K562 (cell line): ENCODE measurements around the gene CLDN7. TPM values are rescaled to one million over a fixed set of nuclear protein-coding genes. Genes with fewer than 3 reads are reported as not detected.

ENCODE experiments used
- ATAC-seq: fragments of 200-7000 bp; cut with Tn5 transposase; 3 replicates; pipeline ENCODE4 v1.9.1; 2020; ENCODE audit warnings: moderate library complexity
- BruUV-seq: library from RNA; stranded (reverse); fragments of 400-500 nt; replicated peaks from 2 replicates; lab custom pipeline; 2021; lab: Mats Ljungman, UMichigan
- CTCF ChIA-PET: fragments of 300-600 bp; formaldehyde crosslinking; extraction: SDS; loops from one replicate; lab custom pipeline; 2021; ENCODE audit warnings: low intra/inter-chr PET ratio; lab: Yijun Ruan, JAX
- POLR2A ChIA-PET: fragments of 300-600, 350-650 bp; sonication (Branson Sonifier 250); formaldehyde crosslinking; extraction: SDS; loops from one replicate; lab custom pipeline; 2021; ENCODE audit warnings: antibody characterized with exemption, inconsistent platforms; lab: Yijun Ruan, JAX
- DNase-seq, 4 experiments: peaks; one replicate each; pipeline versions ENCODE4 v3.0.0 to v3.0.0-alpha.2; 2011 to 2018; ENCODE audit warnings: low spot score in 3 of 4, mixed read lengths in 3 of 4; ENCODE audit errors: extremely low read depth in 1 of 4
- FAIRE-seq: peaks from 2 replicates; lab custom pipeline; 2011; peaks lifted over from hg19 to GRCh38; lab: Jason Lieb, UNC
- H2AFZ ChIP-seq: 2 replicates; pipeline ENCODE4 v1.6.0; 2011; ENCODE audit warnings: low read depth, low read length, control low read depth, inconsistent platforms
- H3K27ac ChIP-seq: fragments of 200-600 bp; 3 replicates; pipeline ENCODE4 v1.8.0; 2011; ENCODE audit warnings: low read depth, mild to moderate bottlenecking, control low read depth, inconsistent platforms, low read length, moderate library complexity, mixed read lengths; ENCODE audit errors: extremely low read depth
- H3K27me3 ChIP-seq, 2 experiments: fragments of 300-600 bp in 1 of 2; 2 replicates in 1 of 2; 3 replicates in 1 of 2; pipeline versions ENCODE4 v1.6.0 to v1.8.0; 2011; ENCODE audit warnings: inconsistent platforms in 2 of 2, low read length in 2 of 2, mild to moderate bottlenecking in 1 of 2, mixed read lengths in 1 of 2, moderate library complexity in 1 of 2; ENCODE audit not compliant: control insufficient read depth in 2 of 2, insufficient read depth in 2 of 2
- H3K36me3 ChIP-seq: fragments of 300-600 bp; 3 replicates; pipeline ENCODE4 v1.8.0; 2011; ENCODE audit warnings: mild to moderate bottlenecking, low read length, inconsistent platforms; ENCODE audit not compliant: control insufficient read depth, insufficient read depth
- H3K4me1 ChIP-seq, 2 experiments: fragments of 200-600 bp in 1 of 2; replicated peaks in 1 of 2; 2 replicates in 1 of 2; 3 replicates in 1 of 2; pipeline versions ENCODE4 v1.5.1 to v1.8.0; 2011; ENCODE audit warnings: inconsistent platforms in 2 of 2, low read length in 2 of 2, mild to moderate bottlenecking in 1 of 2, mixed read lengths in 1 of 2, moderate library complexity in 1 of 2; ENCODE audit not compliant: control insufficient read depth in 2 of 2, insufficient read depth in 2 of 2
- H3K4me2 ChIP-seq: 2 replicates; pipeline ENCODE4 v1.6.1; 2011; ENCODE audit warnings: low read length, control low read depth, inconsistent platforms, mixed read lengths; ENCODE audit not compliant: insufficient read depth
- H3K4me3 ChIP-seq: fragments of 200-600 bp; sonication (generic), shearing (Covaris generic); 2 replicates; pipeline ENCODE4 v1.5.1; 2016; ENCODE audit warnings: control low read depth, inconsistent platforms
- H3K79me2 ChIP-seq: fragments of 200-600 bp; 3 replicates; pipeline ENCODE4 v1.8.0; 2011; ENCODE audit warnings: low read length, inconsistent platforms; ENCODE audit not compliant: control insufficient read depth, insufficient read depth
- H3K9ac ChIP-seq, 2 experiments: 2 replicates each; pipeline versions ENCODE4 v1.6.0 to v1.6.1; 2011; ENCODE audit warnings: low read depth in 2 of 2, low read length in 2 of 2, control low read depth in 1 of 2, inconsistent platforms in 1 of 2, mild to moderate bottlenecking in 1 of 2, mixed read lengths in 1 of 2; ENCODE audit not compliant: insufficient read depth in 1 of 2
- H3K9me1 ChIP-seq: one replicate; pipeline ENCODE4 v1.6.0; 2011; ENCODE audit warnings: inconsistent platforms, mild to moderate bottlenecking, low read length, moderate library complexity; ENCODE audit not compliant: control insufficient read depth, insufficient read depth
- H3K9me3 ChIP-seq: replicated peaks from 2 replicates; pipeline ENCODE4 v1.5.1; 2011; ENCODE audit warnings: low read depth, low read length, inconsistent platforms; ENCODE audit not compliant: control insufficient read depth, insufficient read depth
- H4K20me1 ChIP-seq: replicated peaks from 2 replicates; pipeline ENCODE4 v1.6.1; 2011; ENCODE audit warnings: low read length, inconsistent platforms, mixed read lengths; ENCODE audit not compliant: control insufficient read depth, insufficient read depth
- NCOA2 ChIP-seq, 2 experiments: fragments of 450-650 bp; IDR thresholded peaks; 2 replicates each; pipeline ENCODE4 v1.6.1; 2018; ENCODE audit warnings: mild to moderate bottlenecking in 2 of 2, moderate library complexity in 1 of 2; ENCODE audit not compliant: partially characterized antibody in 2 of 2
- WGBS: fragments of 100-300 bp; shearing (Covaris generic); methylation state at CpG from one replicate; pipeline ENCODE4 v1.1.6; 2016; ENCODE audit warnings: low coverage, mixed read lengths; ENCODE audit not compliant: insufficient coverage; ENCODE audit errors: missing lambda C conversion rate; 5-methylcytosine and 5-hydroxymethylcytosine counted together
- in situ Hi-C: fragments of 300-500 bp; cut with MboI; formaldehyde crosslinking; loops from 4 replicates; pipeline ENCODE4 v1.15.0; 2018; ENCODE audit warnings: inconsistent platforms, mixed read lengths
- intact Hi-C: fragments of 100-400 bp; cut with micrococcal nuclease; formaldehyde crosslinking; loops from 2 replicates; pipeline ENCODE4 v1.14.2; 2022
- polyA plus RNA-seq, 8 experiments: library from polyadenylated mRNA; depleted of rRNA in 4 of 8; stranded (reverse) in 5 of 8; unstranded in 3 of 8; fragments of >200 nt; fragmentation: Nextera tagmentation in 2 of 8; fragmentation: Illumina TruSeq in 1 of 8; extraction: Ambion mirVana in 2 of 8; extraction: Trizol in 1 of 8; gene quantifications; 2 replicates each; pipeline versions ENCODE4 v1.2.1 to v1.2.3, GENCODE V29; 2011 to 2014; ENCODE audit warnings: inconsistent platforms in 1 of 8, missing spikeins in 1 of 8
- total RNA-seq, 7 experiments: library from RNA; depleted of rRNA in 6 of 7; stranded (reverse); fragments of >200 nt in 6 of 7; fragmentation: Illumina TruSeq in 2 of 7; extraction: Trizol in 2 of 7; gene quantifications; 2 replicates each; pipeline versions ENCODE4 v1.2.1 to v1.2.3, GENCODE V29; 2011 to 2021; ENCODE audit warnings: low replicate concordance in 1 of 7
- TF ChIP-seq, protein P1 (sequence below): sonication (generic); formaldehyde crosslinking; IDR thresholded peaks from 2 replicates; pipeline ENCODE4 v1.5.0; 2020; ENCODE audit warnings: missing genetic modification reagents

The CLDN7 gene
- total and polyA plus RNA-seq, 9 of the 15 experiments (the other 6 are each of a cell fraction or from before 2014, with no cell fraction given) = 2.2 to 14.5 (median 7.6) TPM

DNA sequence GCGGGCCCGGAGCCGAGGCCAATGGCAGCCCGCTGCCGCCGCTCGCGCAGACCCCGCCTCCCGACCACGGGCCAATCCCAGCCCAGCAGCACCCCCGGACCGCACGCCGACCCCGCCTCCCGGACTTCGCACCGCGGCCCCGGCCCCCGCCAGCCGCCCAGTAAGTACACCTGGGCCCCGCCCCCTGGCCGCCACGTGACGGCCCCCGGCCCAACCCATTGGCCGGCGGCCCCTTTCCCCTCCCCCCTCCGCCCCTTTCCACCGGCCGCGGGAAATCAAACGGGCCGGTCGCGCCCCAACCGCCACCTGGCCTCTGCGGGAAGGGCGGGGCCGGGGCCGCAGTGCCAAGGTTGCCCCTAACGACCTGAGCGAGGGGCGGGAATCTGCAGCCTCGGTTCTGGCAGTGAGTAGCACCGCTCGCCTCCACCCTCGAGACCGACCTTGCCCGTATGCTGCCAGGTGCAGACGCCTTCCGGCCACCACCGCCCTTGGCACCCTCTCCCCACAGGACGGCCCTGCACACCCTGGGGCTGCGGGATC, 32.4 kb upstream of the CLDN7 start, which contains the start of gene YBX2:
YBX2 (minus strand) TSS at position 26 of the 540 bp plus-strand sequence. CDS start 139 bp downstream, outside the sequence.
- H3K9ac ChIP-seq = peak within 1 kb of the TSS in 1 of 2 experiments; percentile 74; a peak in 2 of 4 replicates
- no TSS peak for BruUV-seq
- TF ChIP-seq NCOA2 (IDR thresholded peaks at IDR 0.05; ENCODE audit: partially characterized antibody in 2 of 2) = no peak
- TF ChIP-seq, protein P1, sequence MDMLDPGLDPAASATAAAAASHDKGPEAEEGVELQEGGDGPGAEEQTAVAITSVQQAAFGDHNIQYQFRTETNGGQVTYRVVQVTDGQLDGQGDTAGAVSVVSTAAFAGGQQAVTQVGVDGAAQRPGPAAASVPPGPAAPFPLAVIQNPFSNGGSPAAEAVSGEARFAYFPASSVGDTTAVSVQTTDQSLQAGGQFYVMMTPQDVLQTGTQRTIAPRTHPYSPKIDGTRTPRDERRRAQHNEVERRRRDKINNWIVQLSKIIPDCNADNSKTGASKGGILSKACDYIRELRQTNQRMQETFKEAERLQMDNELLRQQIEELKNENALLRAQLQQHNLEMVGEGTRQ (CRISPR knock-in tag) = peak; percentile 39; the same call in 1 of the 2 replicates
- TF ChIP-seq, all 486 proteins: peak for 1
- H3K36me3 ChIP-seq = no peaks in the 10 kb centered on the region
- no peaks in the 10 kb centered on the region for H4K20me1 ChIP-seq
- peaks cover 17 to 47% of the 10 kb centered on the region in 2 experiments for H3K4me1 ChIP-seq
- H3K27me3 ChIP-seq = no peaks in the 10 kb centered on the region
- no peak within 1 kb of the TSS for H3K4me3 ChIP-seq
- CTCF ChIA-PET = interaction anchor here (2.5 kb wide), 1 partner anchor 14 kb away, joined by 19 read pairs; the partner anchor contains the start of gene SLC2A4
- no peak within 1 kb of the TSS for H3K27ac ChIP-seq
- in situ Hi-C loops (no loop called here), intact Hi-C loops (loop anchor here (5.0 kb wide), 1 partner anchor 242 kb away; no protein-coding TSS in a partner anchor)
- FAIRE-seq (no peak), ATAC-seq (no peak), DNase-seq (peak in 3 of 4 experiments; percentile 35 to 62 (median 42))
- POLR2A ChIA-PET = no interaction called here
- H3K9me1 ChIP-seq = no peaks in the 10 kb centered on the region
- H3K79me2 ChIP-seq = no peaks in the 10 kb centered on the region
- H2AFZ ChIP-seq = no peak within 1 kb of the TSS
- no CpG with 5 or more reads among the region's 57 CpGs for WGBS
- H3K9me3 ChIP-seq = no peaks in the 10 kb centered on the region
- peak within 1 kb of the TSS; percentile 6; the same call in 1 of the 2 replicates for H3K4me2 ChIP-seq
